Mesenchymal stem cell (in vitro differentiated cells and primary cell): ENCODE results near the gene RPL15.

Source experiments
- DNase-seq: peaks from one replicate; pipeline ENCODE4 v3.0.0-alpha.2; 2013
- H2AFZ ChIP-seq: one replicate; pipeline ENCODE4 v1.6.1; 2013; ENCODE audit warnings: low read depth, mild to moderate bottlenecking, control low read depth, inconsistent platforms, low read length, moderate library complexity
- H2AK5ac ChIP-seq: 2 replicates; pipeline ENCODE4 v1.6.1; 2013; ENCODE audit warnings: low read length, moderate library complexity, mild to moderate bottlenecking, inconsistent platforms; ENCODE audit not compliant: severe bottlenecking
- H2BK120ac ChIP-seq: one replicate; pipeline ENCODE4 v1.6.1; 2013; ENCODE audit warnings: low read depth, mild to moderate bottlenecking, inconsistent platforms, low read length, moderate library complexity
- H2BK12ac ChIP-seq, 2 experiments: one replicate each; pipeline ENCODE4 v1.6.1; 2013; ENCODE audit warnings: inconsistent platforms in 2 of 2, low read length in 2 of 2, mild to moderate bottlenecking in 2 of 2, moderate library complexity in 2 of 2, control low read depth in 1 of 2
- H2BK15ac ChIP-seq: one replicate; pipeline ENCODE4 v1.6.1; 2013; ENCODE audit warnings: mild to moderate bottlenecking, low read depth, inconsistent platforms; ENCODE audit not compliant: poor library complexity, severe bottlenecking
- H2BK5ac ChIP-seq: 2 replicates; pipeline ENCODE4 v1.6.1; 2013; ENCODE audit warnings: low read depth, mild to moderate bottlenecking, low read length, control low read depth, inconsistent platforms; ENCODE audit not compliant: poor library complexity, severe bottlenecking
- H3K14ac ChIP-seq, 2 experiments: one replicate each; pipeline ENCODE4 v1.6.1; 2013; ENCODE audit warnings: inconsistent platforms in 2 of 2, low read length in 2 of 2, control low read depth in 1 of 2, mild to moderate bottlenecking in 1 of 2, moderate library complexity in 1 of 2
- H3K18ac ChIP-seq, 2 experiments: one replicate each; pipeline ENCODE4 v1.6.1; 2013; ENCODE audit warnings: inconsistent platforms in 2 of 2, low read length in 2 of 2, control low read depth in 1 of 2, low read depth in 1 of 2, mild to moderate bottlenecking in 1 of 2
- H3K23ac ChIP-seq, 2 experiments: one replicate each; pipeline ENCODE4 v1.6.1; 2013; ENCODE audit warnings: inconsistent platforms in 2 of 2, low read length in 2 of 2, mild to moderate bottlenecking in 2 of 2, moderate library complexity in 2 of 2, control low read depth in 1 of 2
- H3K27ac ChIP-seq: 2 replicates; pipeline ENCODE4 v1.5.1; 2013; ENCODE audit warnings: mild to moderate bottlenecking, moderate library complexity, low read length, control low read depth, inconsistent platforms; ENCODE audit not compliant: poor library complexity, severe bottlenecking
- H3K27me3 ChIP-seq, 2 experiments: 2 replicates each; pipeline versions ENCODE4 v1.6.1 to v1.7.0; 2013; ENCODE audit warnings: low read length in 2 of 2, mild to moderate bottlenecking in 2 of 2, moderate library complexity in 2 of 2, control low read depth in 1 of 2, inconsistent platforms in 1 of 2; ENCODE audit not compliant: control insufficient read depth in 1 of 2, insufficient read depth in 1 of 2
- H3K36me3 ChIP-seq, 2 experiments: 2 replicates each; pipeline versions ENCODE4 v1.6.1 to v1.7.0; 2013; ENCODE audit warnings: low read length in 2 of 2, control low read depth in 1 of 2, inconsistent platforms in 1 of 2, low read depth in 1 of 2, mild to moderate bottlenecking in 1 of 2; ENCODE audit not compliant: insufficient read depth in 2 of 2, control insufficient read depth in 1 of 2
- H3K4ac ChIP-seq, 2 experiments: one replicate each; pipeline ENCODE4 v1.6.1; 2013; ENCODE audit warnings: inconsistent platforms in 2 of 2, low read length in 2 of 2, mild to moderate bottlenecking in 2 of 2, moderate library complexity in 2 of 2, control low read depth in 1 of 2, low read depth in 1 of 2
- H3K4me1 ChIP-seq: 2 replicates; pipeline ENCODE4 v1.6.1; 2013; ENCODE audit warnings: low read depth, low read length, control low read depth; ENCODE audit not compliant: control insufficient read depth, insufficient read depth
- H3K4me2 ChIP-seq: 2 replicates; pipeline ENCODE4 v1.6.1; 2013; ENCODE audit warnings: low read length, mild to moderate bottlenecking, inconsistent platforms; ENCODE audit not compliant: poor library complexity, severe bottlenecking
- H3K4me3 ChIP-seq, 2 experiments: 2 replicates each; pipeline versions ENCODE4 v1.5.1 to v1.7.0; 2013; ENCODE audit warnings: low read length in 2 of 2, mild to moderate bottlenecking in 2 of 2, control low read depth in 1 of 2, low read depth in 1 of 2; ENCODE audit not compliant: insufficient read depth in 1 of 2
- H3K79me1 ChIP-seq: replicated peaks from 2 replicates; pipeline ENCODE4 v1.6.1; 2013; ENCODE audit warnings: mild to moderate bottlenecking, control low read depth, low read length, inconsistent platforms; ENCODE audit not compliant: poor library complexity, severe bottlenecking
- H3K9ac ChIP-seq: 2 replicates; pipeline ENCODE4 v1.7.0; 2013; ENCODE audit warnings: mild to moderate bottlenecking, low read length, moderate library complexity
- H3K9me3 ChIP-seq: 2 replicates; pipeline ENCODE4 v1.7.0; 2013; ENCODE audit warnings: mild to moderate bottlenecking, low read length; ENCODE audit not compliant: control insufficient read depth
- H4K8ac ChIP-seq: one replicate; pipeline ENCODE4 v1.6.1; 2013; ENCODE audit warnings: inconsistent platforms, mild to moderate bottlenecking, low read length, moderate library complexity
- H4K91ac ChIP-seq: one replicate; pipeline ENCODE4 v1.6.1; 2013; ENCODE audit warnings: mild to moderate bottlenecking, low read length, inconsistent platforms
- WGBS: methylation state at CpG from one replicate; pipeline ENCODE4 v1.1.7; 2013; ENCODE audit warnings: mixed read lengths; 5-methylcytosine and 5-hydroxymethylcytosine counted together

RPL15 gene

DNA sequence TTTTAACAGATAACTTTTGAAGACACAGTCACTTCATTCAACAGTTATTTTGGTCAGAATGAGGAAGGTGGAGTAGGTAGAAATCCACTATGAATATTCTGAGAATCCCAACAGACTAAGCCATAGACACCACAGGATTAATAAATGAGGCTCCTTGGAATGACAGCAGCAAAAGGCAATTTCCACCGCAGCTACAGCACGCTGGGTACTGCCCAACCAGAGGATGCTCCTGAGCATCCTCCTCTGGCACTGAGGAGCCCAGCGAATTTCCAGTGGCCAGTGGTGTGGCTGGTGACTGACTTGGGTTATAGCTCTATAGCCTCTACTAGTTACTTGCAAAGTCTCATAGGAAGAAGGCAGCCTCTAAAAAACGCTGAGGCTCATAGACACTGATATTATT, 24.5 kb downstream of the RPL15 start:
- no peak overlapping the region for H2BK120ac ChIP-seq
- H2AFZ ChIP-seq, result no peak overlapping the region
- no peaks in the 10 kb centered on the region for H3K36me3 ChIP-seq
- DNase-seq, result no peak
- H3K4me2 ChIP-seq, result no peak overlapping the region
- no peak overlapping the region for H3K14ac ChIP-seq
- H3K9me3 ChIP-seq, result no peaks in the 10 kb centered on the region
- H3K4ac ChIP-seq, result no peak overlapping the region
- H2BK15ac ChIP-seq, result no peak overlapping the region
- no peak overlapping the region for H3K27ac ChIP-seq
- H4K8ac ChIP-seq, result no peak overlapping the region
- no peak overlapping the region for H2BK12ac ChIP-seq
- no peak overlapping the region for H2AK5ac ChIP-seq
- H3K9ac ChIP-seq, result no peak overlapping the region
- no peak overlapping the region for H3K23ac ChIP-seq
- WGBS, result 92% methylated on average over 2 of the region's 4 CpGs
- H2BK5ac ChIP-seq, result no peak overlapping the region
- H3K4me3 ChIP-seq, result no peak overlapping the region
- no peaks in the 10 kb centered on the region for H3K4me1 ChIP-seq
- no peaks in the 10 kb centered on the region for H3K79me1 ChIP-seq
- H3K18ac ChIP-seq, result no peak overlapping the region
- H4K91ac ChIP-seq, result peak overlapping the region; percentile 41
- H3K27me3 ChIP-seq, result no peaks in the 10 kb centered on the region

DNA sequence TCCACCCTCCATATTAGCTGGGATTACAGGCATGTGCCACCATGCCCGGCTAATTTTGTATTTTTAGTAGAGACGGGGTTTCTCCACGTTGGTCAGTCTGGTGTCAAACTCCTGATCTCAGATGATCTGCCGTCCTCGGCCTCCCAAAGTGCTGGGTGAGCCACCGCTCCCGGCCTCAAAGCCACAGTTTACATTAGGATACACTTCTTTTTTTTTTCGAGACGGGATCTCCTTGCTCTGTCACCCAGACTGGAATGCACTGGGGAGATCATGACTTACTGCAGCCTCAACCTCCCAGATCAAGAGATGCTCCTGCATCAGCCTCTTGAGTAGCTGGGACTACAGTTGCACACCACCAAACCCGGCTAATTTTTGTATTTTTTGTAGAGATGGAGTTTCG, 25.6 kb downstream of the RPL15 start:
- Histone ChIP-seq H3K14ac (no peak overlapping the region), H3K4me2 (no peak overlapping the region), H2AK5ac (no peak overlapping the region), H4K8ac (no peak overlapping the region), H3K4me1 (no peaks in the 10 kb centered on the region), H2BK120ac (no peak overlapping the region), H3K4me3 (no peak overlapping the region), H2AFZ (no peak overlapping the region), H3K18ac (no peak overlapping the region), H3K23ac (no peak overlapping the region), H3K79me1 (no peaks in the 10 kb centered on the region), H3K9me3 (no peaks in the 10 kb centered on the region), H4K91ac (no peak overlapping the region), H2BK15ac (no peak overlapping the region), H2BK5ac (no peak overlapping the region), H3K27ac (no peak overlapping the region), H3K27me3 (no peaks in the 10 kb centered on the region), H3K36me3 (no peaks in the 10 kb centered on the region), H2BK12ac (no peak overlapping the region), H3K9ac (no peak overlapping the region), H3K4ac (no peak overlapping the region)
- 91% methylated on average over 11 of the region's 11 CpGs for WGBS
- no peak for DNase-seq

DNA sequence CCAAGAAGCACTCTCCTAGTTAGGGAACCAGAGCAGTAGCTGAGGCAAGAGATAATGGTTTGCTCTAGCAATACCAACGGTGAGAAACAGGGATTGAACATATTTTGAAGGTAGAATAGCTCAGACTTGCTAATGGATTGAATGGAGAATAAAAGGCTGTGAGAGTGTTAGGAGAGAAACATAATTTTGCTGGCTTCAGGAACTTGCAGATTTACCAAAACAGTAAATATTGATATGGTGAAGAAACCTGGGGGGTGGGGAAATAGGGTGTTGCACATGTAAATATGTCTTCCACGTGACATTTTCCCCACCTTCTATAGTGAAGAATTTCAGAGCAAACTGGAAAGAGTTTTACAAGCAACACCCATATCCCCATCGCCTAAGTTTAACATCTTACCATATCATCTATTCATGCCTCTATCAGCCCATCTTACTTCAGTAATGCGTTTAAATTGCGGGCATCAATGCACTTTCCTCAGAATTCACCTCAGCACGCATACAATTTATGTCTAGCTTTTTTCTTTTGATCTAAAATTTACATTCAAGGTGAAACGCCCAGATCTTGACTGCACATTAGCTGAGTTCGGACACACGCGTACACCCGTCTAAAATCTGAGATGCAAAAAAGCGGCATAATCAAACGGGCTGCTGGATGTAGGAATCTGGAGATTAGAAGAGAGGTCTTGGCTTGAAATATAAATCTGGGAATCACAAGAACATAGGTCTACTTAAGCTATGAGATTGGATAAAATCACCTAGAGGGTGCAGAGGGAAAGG, 27.3 kb downstream of the RPL15 start:
- H2AK5ac ChIP-seq, result no peak overlapping the region
- H4K91ac ChIP-seq, result no peak overlapping the region
- no peak overlapping the region for H2AFZ ChIP-seq
- H3K4me3 ChIP-seq, result peak overlapping the region; percentile 80 to 91
- no peak overlapping the region for H2BK15ac ChIP-seq
- no peaks in the 10 kb centered on the region for H3K9me3 ChIP-seq
- no peaks in the 10 kb centered on the region for H3K27me3 ChIP-seq
- DNase-seq, result no peak
- H2BK120ac ChIP-seq, result no peak overlapping the region
- H3K4ac ChIP-seq, result no peak overlapping the region
- no peak overlapping the region for H3K27ac ChIP-seq
- H2BK5ac ChIP-seq, result no peak overlapping the region
- peak overlapping the region; percentile 82 for H3K4me2 ChIP-seq
- H3K14ac ChIP-seq, result no peak overlapping the region
- H3K9ac ChIP-seq, result peak overlapping the region; percentile 83
- peaks cover 3% of the 10 kb centered on the region for H3K4me1 ChIP-seq
- no peak overlapping the region for H4K8ac ChIP-seq
- no peak overlapping the region for H3K18ac ChIP-seq
- no peak overlapping the region for H3K23ac ChIP-seq
- H3K36me3 ChIP-seq, result no peaks in the 10 kb centered on the region
- peaks cover 7% of the 10 kb centered on the region for H3K79me1 ChIP-seq
- H2BK12ac ChIP-seq, result no peak overlapping the region
- 6% methylated on average over 13 of the region's 13 CpGs for WGBS

DNA sequence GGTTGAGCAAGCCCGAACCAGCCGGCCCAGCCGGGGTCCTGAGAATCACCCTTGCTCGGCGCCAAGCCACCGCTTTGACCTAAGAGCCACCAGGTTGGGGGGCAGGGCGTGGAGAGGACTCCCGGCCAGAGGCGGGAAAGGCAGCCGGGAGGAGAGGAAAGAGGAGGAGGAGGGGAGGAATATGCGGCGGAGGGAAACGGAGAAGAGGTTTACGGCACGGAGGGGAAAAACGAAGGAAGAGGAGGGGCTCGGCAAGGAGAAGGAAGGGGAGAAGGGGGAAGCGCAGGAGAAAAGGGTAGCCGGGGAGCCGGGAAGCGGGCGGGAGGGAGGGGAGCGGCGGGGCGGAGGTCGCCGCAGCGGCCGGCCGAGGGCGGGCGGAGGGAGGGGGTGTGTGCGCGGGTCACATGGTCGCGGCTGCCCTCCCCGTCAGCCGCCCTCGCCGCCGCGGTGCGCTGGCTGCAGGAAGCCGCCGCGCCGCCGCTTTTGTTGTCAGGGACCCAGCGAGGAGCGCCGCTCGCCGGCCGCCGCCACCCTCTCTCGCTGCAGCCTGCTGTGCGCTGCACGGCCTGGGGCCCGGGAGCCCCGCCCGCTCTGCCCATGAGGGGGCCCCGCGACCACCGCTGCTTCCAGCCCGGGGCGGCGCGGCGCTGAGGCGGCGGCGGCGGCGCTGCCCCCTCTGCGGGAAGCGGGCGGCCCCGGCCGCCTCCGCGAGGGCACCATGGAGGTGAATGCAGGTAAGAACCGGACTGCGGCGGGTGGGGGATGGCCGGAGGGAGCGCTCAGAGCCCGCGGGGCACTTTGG, 28.1 kb downstream of the RPL15 start, which contains the start of gene NR1D2:
Gene NR1D2 (plus strand): TSS at position 426 of the 802 bp plus-strand sequence. CDS start 293 bp downstream, at position 719.
- H3K4ac ChIP-seq, result peak within 1 kb of the TSS in 1 of 2 experiments; percentile 81
- peak within 1 kb of the TSS; percentile 87 for H4K91ac ChIP-seq
- H3K27me3 ChIP-seq, result no peaks in the 10 kb centered on the region
- peak within 1 kb of the TSS; percentile 91 for H2AFZ ChIP-seq
- H3K4me3 ChIP-seq, result peak within 1 kb of the TSS; percentile 91 to 94
- H3K9me3 ChIP-seq, result no peaks in the 10 kb centered on the region
- DNase-seq, result peak; percentile 83
- peak within 1 kb of the TSS; percentile 93 for H2BK120ac ChIP-seq
- under 1% methylated on average over 39 of the region's 88 CpGs for WGBS
- H2AK5ac ChIP-seq, result no peak within 1 kb of the TSS
- H3K23ac ChIP-seq, result peak within 1 kb of the TSS in 1 of 2 experiments; percentile 17
- peak within 1 kb of the TSS; percentile 84 for H4K8ac ChIP-seq
- peak within 1 kb of the TSS; percentile 94 to 96 for H3K18ac ChIP-seq
- peak within 1 kb of the TSS; percentile 97 for H3K9ac ChIP-seq
- H3K4me1 ChIP-seq, result peaks cover 3% of the 10 kb centered on the region
- H3K27ac ChIP-seq, result peak within 1 kb of the TSS; percentile 74
- H3K36me3 ChIP-seq, result no peaks in the 10 kb centered on the region
- H2BK12ac ChIP-seq, result peak within 1 kb of the TSS in 1 of 2 experiments; percentile 65
- H3K14ac ChIP-seq, result peak within 1 kb of the TSS; percentile 18 to 88
- H3K79me1 ChIP-seq, result peaks cover 8% of the 10 kb centered on the region
- H2BK15ac ChIP-seq, result peak within 1 kb of the TSS; percentile 96
- peak within 1 kb of the TSS; percentile 93 for H3K4me2 ChIP-seq
- peak within 1 kb of the TSS; percentile 80 for H2BK5ac ChIP-seq
